ENCODE results near the gene KIF26B. TPM values are rescaled to one million over a fixed set of nuclear protein-coding genes. Genes with fewer than 3 reads are reported as not detected.

Gene KIF26B
- total RNA-seq, 1 experiment from 2014 or later = 0.04 TPM

DNA sequence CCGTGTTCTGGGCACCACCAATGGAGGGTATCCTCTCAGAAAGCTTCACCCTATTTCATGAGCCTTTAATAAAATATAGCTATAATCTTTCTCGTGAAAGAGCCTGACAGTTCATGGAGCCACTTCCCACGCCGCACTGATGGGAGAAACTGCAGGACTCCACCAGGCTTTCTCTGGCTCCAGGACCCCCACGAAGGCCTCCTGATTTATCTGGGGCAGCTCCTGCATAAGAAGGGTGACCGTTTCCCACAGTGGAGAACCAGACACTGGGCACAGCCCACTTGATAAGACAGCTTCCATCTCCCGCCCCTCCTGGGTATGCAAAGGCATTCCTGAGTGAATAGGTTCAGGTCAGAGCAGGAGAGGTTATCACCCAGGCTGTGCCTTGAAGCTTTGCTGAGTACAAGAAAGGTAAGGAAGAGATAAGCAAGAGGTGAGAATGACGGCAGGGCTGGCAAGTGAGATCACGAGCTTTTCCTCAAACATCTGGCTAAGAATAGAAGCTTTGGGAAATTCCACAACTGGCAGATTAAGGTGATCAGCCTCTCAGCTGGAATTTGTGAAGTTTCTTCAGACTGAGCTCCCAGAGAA is 499.8 kb downstream of the KIF26B start:
- CTCF ChIA-PET = no interaction called here
- POLR2A ChIA-PET (ENCODE audit: unreplicated experiment) = no interaction called here
- no peaks in the 10 kb centered on the region for H4K20me1 ChIP-seq (ENCODE audit: low read length)
- BruUV-seq (replicated peaks) = no TSS peak
- H3K4me3 ChIP-seq (ENCODE audit: low read length) = no peak overlapping the region
- H3K9me3 ChIP-seq (ENCODE audit: low read length) = no peaks in the 10 kb centered on the region
- TF ChIP-seq, protein P1, sequence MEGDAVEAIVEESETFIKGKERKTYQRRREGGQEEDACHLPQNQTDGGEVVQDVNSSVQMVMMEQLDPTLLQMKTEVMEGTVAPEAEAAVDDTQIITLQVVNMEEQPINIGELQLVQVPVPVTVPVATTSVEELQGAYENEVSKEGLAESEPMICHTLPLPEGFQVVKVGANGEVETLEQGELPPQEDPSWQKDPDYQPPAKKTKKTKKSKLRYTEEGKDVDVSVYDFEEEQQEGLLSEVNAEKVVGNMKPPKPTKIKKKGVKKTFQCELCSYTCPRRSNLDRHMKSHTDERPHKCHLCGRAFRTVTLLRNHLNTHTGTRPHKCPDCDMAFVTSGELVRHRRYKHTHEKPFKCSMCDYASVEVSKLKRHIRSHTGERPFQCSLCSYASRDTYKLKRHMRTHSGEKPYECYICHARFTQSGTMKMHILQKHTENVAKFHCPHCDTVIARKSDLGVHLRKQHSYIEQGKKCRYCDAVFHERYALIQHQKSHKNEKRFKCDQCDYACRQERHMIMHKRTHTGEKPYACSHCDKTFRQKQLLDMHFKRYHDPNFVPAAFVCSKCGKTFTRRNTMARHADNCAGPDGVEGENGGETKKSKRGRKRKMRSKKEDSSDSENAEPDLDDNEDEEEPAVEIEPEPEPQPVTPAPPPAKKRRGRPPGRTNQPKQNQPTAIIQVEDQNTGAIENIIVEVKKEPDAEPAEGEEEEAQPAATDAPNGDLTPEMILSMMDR (conservative IDR thresholded peaks at IDR 0.05; ENCODE audit: low read depth, low read length) = no peak
- no peak for TF ChIP-seq EZH2 (IDR thresholded peaks at IDR 0.05; ENCODE audit: low read length, unreplicated experiment)
- TF ChIP-seq EZH2phosphoT487 (IDR thresholded peaks at IDR 0.05; ENCODE audit: borderline replicate concordance, low read length) = no peak
- H3K36me3 ChIP-seq (ENCODE audit: low read depth, low read length) = no peaks in the 10 kb centered on the region
- H3K4me2 ChIP-seq (ENCODE audit: low read length) = no peak overlapping the region
- H3K9ac ChIP-seq (ENCODE audit: low read length) = no peak overlapping the region
- peaks cover 86% of the 10 kb centered on the region for H3K27me3 ChIP-seq (ENCODE audit: low read length)
- intact Hi-C loops (cut with micrococcal nuclease) = no loop called here
- ATAC-seq (no peak), DNase-seq (no peak)
- no peak overlapping the region for H2AFZ ChIP-seq (ENCODE audit: low read length)
- no peaks in the 10 kb centered on the region for H3K79me2 ChIP-seq (ENCODE audit: low read length)
- H3K9me2 ChIP-seq (replicated peaks; ENCODE audit: low read length) = no peaks in the 10 kb centered on the region
- H3F3A ChIP-seq (ENCODE audit: low read length, unreplicated experiment) = no peaks in the 10 kb centered on the region
- H3K4me1 ChIP-seq (ENCODE audit: insufficient read depth, low read length) = no peaks in the 10 kb centered on the region
- H3K27ac ChIP-seq (ENCODE audit: low read length) = no peak overlapping the region

DNA sequence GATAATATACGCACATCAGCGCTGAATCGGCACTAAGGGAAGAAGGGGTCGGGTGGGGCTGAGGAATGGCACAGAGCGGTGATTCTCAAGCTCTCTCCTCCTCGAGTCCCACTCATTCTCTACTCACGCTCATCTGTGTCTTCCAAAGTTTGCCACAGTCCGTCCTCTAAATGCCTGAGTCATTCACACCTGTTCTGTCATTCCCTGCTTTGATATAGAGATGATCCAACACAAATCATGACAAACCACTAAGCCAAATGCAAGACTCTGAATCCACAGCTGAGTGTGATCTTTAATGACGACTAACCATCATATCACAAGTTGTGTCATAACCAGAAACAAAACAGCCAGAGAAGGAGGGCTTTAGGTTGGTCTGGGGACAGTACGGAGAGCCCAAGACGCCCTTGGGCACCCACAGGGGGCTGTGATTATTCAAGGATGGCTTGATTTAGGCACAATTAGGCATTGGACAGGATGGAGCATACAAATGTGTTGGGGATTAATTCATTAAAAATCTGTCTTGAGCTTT is 501.5 kb downstream of the KIF26B start:
- Histone ChIP-seq H3K9me2 (replicated peaks; ENCODE audit: low read length) (no peaks in the 10 kb centered on the region), H4K20me1 (ENCODE audit: low read length) (no peaks in the 10 kb centered on the region), H3K9ac (ENCODE audit: low read length) (no peak overlapping the region), H3K27ac (ENCODE audit: low read length) (no peak overlapping the region), H3K27me3 (ENCODE audit: low read length) (peaks cover 74% of the 10 kb centered on the region), H3K4me3 (ENCODE audit: low read length) (no peak overlapping the region), H3F3A (ENCODE audit: low read length, unreplicated experiment) (no peaks in the 10 kb centered on the region), H2AFZ (ENCODE audit: low read length) (no peak overlapping the region), H3K36me3 (ENCODE audit: low read depth, low read length) (no peaks in the 10 kb centered on the region), H3K79me2 (ENCODE audit: low read length) (no peaks in the 10 kb centered on the region), H3K9me3 (ENCODE audit: low read length) (no peaks in the 10 kb centered on the region), H3K4me1 (ENCODE audit: insufficient read depth, low read length) (no peaks in the 10 kb centered on the region), H3K4me2 (ENCODE audit: low read length) (no peak overlapping the region)
- no TSS peak for BruUV-seq (replicated peaks)
- intact Hi-C loops (cut with micrococcal nuclease) = no loop called here
- ChIA-PET POLR2A (ENCODE audit: unreplicated experiment) (no interaction called here), CTCF (no interaction called here)
- ATAC-seq = no peak
- TF ChIP-seq, protein P1 (conservative IDR thresholded peaks at IDR 0.05; ENCODE audit: low read depth, low read length) = no peak
- TF ChIP-seq EZH2phosphoT487 (IDR thresholded peaks at IDR 0.05; ENCODE audit: borderline replicate concordance, low read length) (no peak), EZH2 (IDR thresholded peaks at IDR 0.05; ENCODE audit: low read length, unreplicated experiment) (no peak)
- no peak for DNase-seq

DNA sequence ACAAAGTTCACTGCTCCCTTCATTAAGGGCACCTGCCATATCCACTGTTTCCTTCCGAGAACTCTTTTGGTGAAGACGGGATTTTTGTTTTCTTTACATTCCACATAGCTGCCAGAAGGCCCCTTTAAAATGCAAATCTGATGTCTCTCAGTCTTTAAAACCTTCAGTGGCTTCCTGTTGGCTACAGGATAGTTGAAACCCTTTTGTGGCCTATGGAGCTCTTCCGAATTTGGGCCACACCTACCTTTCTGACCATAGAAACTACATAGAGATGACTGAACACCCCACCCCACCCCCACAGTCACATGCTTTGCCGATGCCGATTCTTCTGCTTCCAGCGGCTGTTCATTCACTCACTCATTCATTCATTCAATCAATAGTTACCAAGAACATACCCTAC is 502.6 kb downstream of the KIF26B start:
- H3K4me1 ChIP-seq (ENCODE audit: insufficient read depth, low read length) = no peaks in the 10 kb centered on the region
- no TSS peak for BruUV-seq (replicated peaks)
- intact Hi-C loops (cut with micrococcal nuclease) = no loop called here
- peaks cover 63% of the 10 kb centered on the region for H3K27me3 ChIP-seq (ENCODE audit: low read length)
- POLR2A ChIA-PET (ENCODE audit: unreplicated experiment) = no interaction called here
- ATAC-seq (no peak), DNase-seq (no peak)
- no peak overlapping the region for H3K27ac ChIP-seq (ENCODE audit: low read length)
- no peaks in the 10 kb centered on the region for H3F3A ChIP-seq (ENCODE audit: low read length, unreplicated experiment)
- H2AFZ ChIP-seq (ENCODE audit: low read length) = no peak overlapping the region
- H3K9me2 ChIP-seq (replicated peaks; ENCODE audit: low read length) = no peaks in the 10 kb centered on the region
- H3K9ac ChIP-seq (ENCODE audit: low read length) = no peak overlapping the region
- TF ChIP-seq EZH2phosphoT487 (IDR thresholded peaks at IDR 0.05; ENCODE audit: borderline replicate concordance, low read length) = no peak
- TF ChIP-seq EZH2 (IDR thresholded peaks at IDR 0.05; ENCODE audit: low read length, unreplicated experiment) = no peak
- no peak overlapping the region for H3K4me2 ChIP-seq (ENCODE audit: low read length)
- CTCF ChIA-PET = no interaction called here
- no peaks in the 10 kb centered on the region for H4K20me1 ChIP-seq (ENCODE audit: low read length)
- H3K36me3 ChIP-seq (ENCODE audit: low read depth, low read length) = no peaks in the 10 kb centered on the region
- H3K4me3 ChIP-seq (ENCODE audit: low read length) = no peak overlapping the region
- H3K79me2 ChIP-seq (ENCODE audit: low read length) = no peaks in the 10 kb centered on the region
- H3K9me3 ChIP-seq (ENCODE audit: low read length) = no peaks in the 10 kb centered on the region
